Chondrocyte (in vitro differentiated cells): ENCODE results near the gene DZIP1. TPM values are rescaled to one million over a fixed set of nuclear protein-coding genes. Genes with fewer than 3 reads are reported as not detected.
"Not testable (repeated sequence)": the region's sequence is repeated elsewhere in the genome, so short reads cannot be mapped to it uniquely, and the experiment has no call there.

Experiments used
- DNase-seq: peaks from one replicate; pipeline ENCODE4 v3.0.0; 2021; ENCODE audit warnings: mixed read lengths, low spot score
- H3K27ac Mint-ChIP-seq: one replicate; pipeline ENCODE4 v1.8.0; 2021; ENCODE audit warnings: mild to moderate bottlenecking, moderate library complexity, mixed read lengths; ENCODE audit not compliant: unreplicated experiment
- H3K27me3 Mint-ChIP-seq: 2 replicates; pipeline ENCODE4 v1.8.0; 2021; ENCODE audit warnings: low read depth, mixed read lengths
- H3K36me3 Mint-ChIP-seq: 2 replicates; pipeline ENCODE4 v1.8.0; 2021; ENCODE audit warnings: low read depth, mixed read lengths
- H3K4me1 Mint-ChIP-seq: 2 replicates; pipeline ENCODE4 v1.8.0; 2021; ENCODE audit warnings: low read depth, mild to moderate bottlenecking, mixed read lengths
- H3K4me3 Mint-ChIP-seq: one replicate; pipeline ENCODE4 v1.8.0; 2021; ENCODE audit warnings: mild to moderate bottlenecking, moderate library complexity, mixed read lengths; ENCODE audit not compliant: unreplicated experiment
- H3K9me3 Mint-ChIP-seq: 2 replicates; pipeline ENCODE4 v1.8.0; 2021; ENCODE audit warnings: low read depth, mixed read lengths
- CTCF ChIP-seq: fragments of 200-600 bp; sonication (generic); IDR thresholded peaks from 2 replicates; pipeline ENCODE4 v1.5.0; 2021; ENCODE audit warnings: antibody characterized with exemption, mild to moderate bottlenecking, moderate library complexity
- long read RNA-seq: library from polyadenylated mRNA; stranded (forward); transcript quantifications from one replicate; pipeline ENCODE4 v2.0.0, GENCODE V29; 2021
- total RNA-seq: library from RNA; stranded (reverse); gene quantifications from 3 replicates; pipeline ENCODE4 v1.2.1, GENCODE V29; 2021

Gene DZIP1
- total RNA-seq, result 39.8 to 59.9 TPM (median 42.4 TPM) in 3 replicates
- long read RNA-seq, partial matches to known transcripts, result 2 of 11 reads
- long read RNA-seq, other reads (novel, unspliced or antisense), result 6 of 11 reads

GRCh38 chr13:95644601-95645052 lies at the start of gene DZIP1:
Gene DZIP1, minus strand, starts transcription at chr13:95644706. Its CDS starts 2,677 bp downstream, at chr13:95642029.
- peaks cover 33% of the 10 kb centered on the region for H3K4me1 Mint-ChIP-seq
- peak within 1 kb of the TSS; percentile 83 for H3K4me3 Mint-ChIP-seq
- H3K27ac Mint-ChIP-seq, result peak within 1 kb of the TSS; percentile 73
- DNase-seq, result peak; percentile 94
- no peaks in the 10 kb centered on the region for H3K27me3 Mint-ChIP-seq
- H3K36me3 Mint-ChIP-seq, result peaks cover 4% of the 10 kb centered on the region
- TF ChIP-seq CTCF, result no peak
- H3K9me3 Mint-ChIP-seq, result no peaks in the 10 kb centered on the region

GRCh38 chr13:95690986-95691385 lies 46.5 kb upstream of the DZIP1 start:
- H3K9me3 Mint-ChIP-seq, result peaks cover 10% of the 10 kb centered on the region

GRCh38 chr13:95689582-95689926 lies 45.0 kb upstream of the DZIP1 start:
- H3K9me3 Mint-ChIP-seq, result peaks cover 10% of the 10 kb centered on the region
- peaks cover 21% of the 10 kb centered on the region for H3K4me1 Mint-ChIP-seq
- H3K36me3 Mint-ChIP-seq, result no peaks in the 10 kb centered on the region
- no peak for DNase-seq
- no peak for TF ChIP-seq CTCF
- H3K4me3 Mint-ChIP-seq, result no peak overlapping the region
- no peaks in the 10 kb centered on the region for H3K27me3 Mint-ChIP-seq
- H3K27ac Mint-ChIP-seq, result no peak overlapping the region

More at GRCh38 chr13:95690986-95691385, 46.5 kb upstream of the DZIP1 start:
- peaks cover 19% of the 10 kb centered on the region for H3K4me1 Mint-ChIP-seq
- not testable (repeated sequence) for DNase-seq, H3K27me3 Mint-ChIP-seq, H3K4me3 Mint-ChIP-seq, H3K27ac Mint-ChIP-seq, H3K36me3 Mint-ChIP-seq

GRCh38 chr13:95684960-95685359 lies 40.5 kb upstream of the DZIP1 start:
- H3K4me3 Mint-ChIP-seq, H3K36me3 Mint-ChIP-seq, DNase-seq, H3K27ac Mint-ChIP-seq, H3K27me3 Mint-ChIP-seq: not testable (repeated sequence)
- Mint-ChIP-seq H3K9me3 (peaks cover 10% of the 10 kb centered on the region), H3K4me1 (peaks cover 38% of the 10 kb centered on the region)

- Mint-ChIP-seq H3K36me3 (peaks cover 1% of the 10 kb centered on the region), H3K27me3 (no peaks in the 10 kb centered on the region), H3K4me1 (peaks cover 38% of the 10 kb centered on the region), H3K4me3 (no peak overlapping the region), H3K27ac (no peak overlapping the region), H3K9me3 (peaks cover 10% of the 10 kb centered on the region)
- DNase-seq, result no peak
- TF ChIP-seq CTCF, result no peak
These were observed 39.9 kb upstream of the DZIP1 start for GRCh38 chr13:95684418-95684817.

GRCh38 chr13:95679722-95680121 lies 35.2 kb upstream of the DZIP1 start:
- DNase-seq, result no peak
- peak overlapping the region; percentile 75 for H3K27ac Mint-ChIP-seq
- H3K9me3 Mint-ChIP-seq, result no peaks in the 10 kb centered on the region
- no peaks in the 10 kb centered on the region for H3K27me3 Mint-ChIP-seq
- H3K4me1 Mint-ChIP-seq, result peaks cover 56% of the 10 kb centered on the region
- no peak for TF ChIP-seq CTCF
- peaks cover 1% of the 10 kb centered on the region for H3K36me3 Mint-ChIP-seq
- H3K4me3 Mint-ChIP-seq, result peak overlapping the region; percentile 8
